MM.1S (cell line): ENCODE measurements around the gene HOXD8.

Experiments
- DNase-seq: peaks from one replicate; pipeline ENCODE4 v3.0.0-alpha.2; 2015
- H2AFZ ChIP-seq: fragments of 300-600 bp; sonication (generic); 2 replicates; pipeline ENCODE4 v1.6.0; 2016; ENCODE audit warnings: antibody characterized with exemption, low read length
- H3F3A ChIP-seq: fragments of 300-600 bp; sonication (generic); 2 replicates; pipeline ENCODE4 v1.6.1; 2016; ENCODE audit warnings: mild to moderate bottlenecking, antibody characterized with exemption, low read length, moderate library complexity, mixed read lengths; ENCODE audit not compliant: insufficient read depth
- H3K27ac ChIP-seq: fragments of 300-600 bp; sonication (generic); 2 replicates; pipeline ENCODE4 v1.5.1; 2016; ENCODE audit warnings: mild to moderate bottlenecking, low read length
- H3K27me3 ChIP-seq: fragments of 300-600 bp; sonication (generic); replicated peaks from 2 replicates; pipeline ENCODE4 v1.6.0; 2016; ENCODE audit warnings: low read length; ENCODE audit not compliant: insufficient read depth
- H3K36me3 ChIP-seq: fragments of 300-600 bp; sonication (generic); replicated peaks from 2 replicates; pipeline ENCODE4 v1.6.1; 2016; ENCODE audit warnings: mild to moderate bottlenecking, low read length, mixed read lengths; ENCODE audit not compliant: insufficient read depth
- H3K4me1 ChIP-seq: fragments of 300-600 bp; sonication (generic); 2 replicates; pipeline ENCODE4 v1.6.1; 2016; ENCODE audit warnings: low read length, mixed read lengths
- H3K4me2 ChIP-seq: fragments of 300-600 bp; sonication (generic); 2 replicates; pipeline ENCODE4 v1.6.0; 2016; ENCODE audit warnings: low read depth, low read length
- H3K4me3 ChIP-seq: fragments of 300-600 bp; sonication (generic); 2 replicates; pipeline ENCODE4 v1.5.1; 2016; ENCODE audit warnings: low read length, mixed read lengths
- H3K79me2 ChIP-seq: fragments of 300-600 bp; sonication (generic); 2 replicates; pipeline ENCODE4 v1.6.1; 2016; ENCODE audit warnings: mixed run types, low read length, mixed read lengths
- H3K9ac ChIP-seq: fragments of 300-600 bp; sonication (generic); 2 replicates; pipeline ENCODE4 v1.6.1; 2016; ENCODE audit warnings: low read length, mixed read lengths
- H3K9me2 ChIP-seq: fragments of 300-600 bp; sonication (generic); replicated peaks from 2 replicates; pipeline ENCODE4 v1.6.1; 2016; ENCODE audit warnings: mild to moderate bottlenecking, low read length, mixed read lengths; ENCODE audit not compliant: insufficient read depth
- H3K9me3 ChIP-seq: fragments of 300-600 bp; sonication (generic); replicated peaks from 2 replicates; pipeline ENCODE4 v1.6.1; 2016; ENCODE audit warnings: mild to moderate bottlenecking, low read length, mixed read lengths; ENCODE audit not compliant: insufficient read depth
- H4K20me1 ChIP-seq: fragments of 300-600 bp; sonication (generic); 2 replicates; pipeline ENCODE4 v1.6.1; 2016; ENCODE audit warnings: mild to moderate bottlenecking, low read length, moderate library complexity, mixed read lengths; ENCODE audit not compliant: insufficient read depth
- EZH2 ChIP-seq: fragments of 300-600 bp; sonication (generic); optimal IDR thresholded peaks from 2 replicates; pipeline ENCODE3; 2017; ENCODE audit warnings: low read depth, mild to moderate bottlenecking, antibody characterized with exemption, low read length, mixed read lengths
- EZH2phosphoT487 ChIP-seq: fragments of 300-600 bp; sonication (generic); IDR thresholded peaks from 2 replicates; pipeline ENCODE4 v1.6.1; 2018; ENCODE audit warnings: antibody characterized with exemption, low read length
- TF ChIP-seq, protein P1 (sequence below): fragments of 300-600 bp; sonication (generic); IDR thresholded peaks from 2 replicates; pipeline ENCODE4 v1.5.1; 2016; ENCODE audit warnings: antibody characterized with exemption, low read length, mixed read lengths

The HOXD8 gene

GRCh38 chr2:176139661-176140512, 10.4 kb downstream of the HOXD8 start:
- H3K4me2 ChIP-seq, result peak overlapping the region; percentile 57
- no peak for TF ChIP-seq EZH2
- TF ChIP-seq, protein P1, sequence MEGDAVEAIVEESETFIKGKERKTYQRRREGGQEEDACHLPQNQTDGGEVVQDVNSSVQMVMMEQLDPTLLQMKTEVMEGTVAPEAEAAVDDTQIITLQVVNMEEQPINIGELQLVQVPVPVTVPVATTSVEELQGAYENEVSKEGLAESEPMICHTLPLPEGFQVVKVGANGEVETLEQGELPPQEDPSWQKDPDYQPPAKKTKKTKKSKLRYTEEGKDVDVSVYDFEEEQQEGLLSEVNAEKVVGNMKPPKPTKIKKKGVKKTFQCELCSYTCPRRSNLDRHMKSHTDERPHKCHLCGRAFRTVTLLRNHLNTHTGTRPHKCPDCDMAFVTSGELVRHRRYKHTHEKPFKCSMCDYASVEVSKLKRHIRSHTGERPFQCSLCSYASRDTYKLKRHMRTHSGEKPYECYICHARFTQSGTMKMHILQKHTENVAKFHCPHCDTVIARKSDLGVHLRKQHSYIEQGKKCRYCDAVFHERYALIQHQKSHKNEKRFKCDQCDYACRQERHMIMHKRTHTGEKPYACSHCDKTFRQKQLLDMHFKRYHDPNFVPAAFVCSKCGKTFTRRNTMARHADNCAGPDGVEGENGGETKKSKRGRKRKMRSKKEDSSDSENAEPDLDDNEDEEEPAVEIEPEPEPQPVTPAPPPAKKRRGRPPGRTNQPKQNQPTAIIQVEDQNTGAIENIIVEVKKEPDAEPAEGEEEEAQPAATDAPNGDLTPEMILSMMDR, result no peak
- no peak for TF ChIP-seq EZH2phosphoT487
- peak overlapping the region; percentile 74 for H3K4me3 ChIP-seq
- no peak overlapping the region for H3K27ac ChIP-seq
- H3K79me2 ChIP-seq, result no peaks in the 10 kb centered on the region
- no peaks in the 10 kb centered on the region for H3K9me3 ChIP-seq
- H3K4me1 ChIP-seq, result peaks cover 13% of the 10 kb centered on the region
- no peaks in the 10 kb centered on the region for H3F3A ChIP-seq
- H3K27me3 ChIP-seq, result 0 out of 2 replicates have a peak, but pooled peaks cover 3% of the 10 kb centered on the region
- no peaks in the 10 kb centered on the region for H3K9me2 ChIP-seq
- no peaks in the 10 kb centered on the region for H3K36me3 ChIP-seq
- peak overlapping the region; percentile 52; the same call in 1 of the 2 replicates for H3K9ac ChIP-seq
- no peaks in the 10 kb centered on the region for H4K20me1 ChIP-seq
- no peak for DNase-seq
- peak overlapping the region; percentile 88 for H2AFZ ChIP-seq

- Histone ChIP-seq H3K27me3 (0 out of 2 replicates have a peak, but pooled peaks cover 3% of the 10 kb centered on the region), H3K9me2 (no peaks in the 10 kb centered on the region), H2AFZ (peak overlapping the region; percentile 88), H3K27ac (no peak overlapping the region), H3K9ac (peak overlapping the region; percentile 52; the same call in 1 of the 2 replicates), H3F3A (no peaks in the 10 kb centered on the region), H3K9me3 (no peaks in the 10 kb centered on the region), H4K20me1 (no peaks in the 10 kb centered on the region), H3K79me2 (no peaks in the 10 kb centered on the region), H3K4me1 (peaks cover 13% of the 10 kb centered on the region), H3K36me3 (no peaks in the 10 kb centered on the region), H3K4me3 (peak overlapping the region; percentile 74), H3K4me2 (peak overlapping the region; percentile 57)
- DNase-seq, result peak; percentile 74
- TF ChIP-seq, protein P1, result peak; percentile 82
- no peak for TF ChIP-seq EZH2phosphoT487
- no peak for TF ChIP-seq EZH2
These were observed 11.2 kb downstream of the HOXD8 start for GRCh38 chr2:176140513-176141317.

DNA sequence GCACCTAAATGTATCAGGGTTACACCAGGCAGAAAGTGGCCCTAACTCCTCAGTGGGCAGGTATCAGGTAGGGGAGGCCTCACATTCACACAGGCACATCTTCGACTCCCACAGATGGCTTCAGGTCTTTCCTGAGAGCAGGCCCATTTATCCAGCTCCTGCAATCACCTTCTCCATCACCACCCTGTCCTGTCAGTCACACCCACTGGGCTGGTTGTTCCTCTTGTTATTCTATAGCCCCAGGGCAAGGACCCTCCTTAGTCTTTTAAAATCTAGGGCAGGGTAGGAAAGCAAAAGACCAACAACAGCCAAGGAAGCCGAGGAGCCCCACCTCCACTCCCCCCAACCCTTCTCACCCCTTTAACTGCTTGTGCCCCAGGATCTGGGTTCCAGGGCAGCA, 12.8 kb downstream of the HOXD8 start:
- no peaks in the 10 kb centered on the region for H3F3A ChIP-seq
- no peak overlapping the region for H3K27ac ChIP-seq
- no peaks in the 10 kb centered on the region for H3K79me2 ChIP-seq
- H3K9me3 ChIP-seq, result no peaks in the 10 kb centered on the region
- no peaks in the 10 kb centered on the region for H3K9me2 ChIP-seq
- peaks cover 8% of the 10 kb centered on the region for H3K4me1 ChIP-seq
- DNase-seq, result no peak
- H3K9ac ChIP-seq, result no peak overlapping the region
- no peak overlapping the region for H2AFZ ChIP-seq
- 0 out of 2 replicates have a peak, but pooled peaks cover 3% of the 10 kb centered on the region for H3K27me3 ChIP-seq
- no peaks in the 10 kb centered on the region for H3K36me3 ChIP-seq
- no peak for TF ChIP-seq EZH2
- TF ChIP-seq EZH2phosphoT487, result no peak
- TF ChIP-seq, protein P1, result no peak
- no peaks in the 10 kb centered on the region for H4K20me1 ChIP-seq
- no peak overlapping the region for H3K4me2 ChIP-seq
- no peak overlapping the region for H3K4me3 ChIP-seq
